GM18861 (cell line): ENCODE results near the gene NOD1.

Experiments used
- ATAC-seq: cut with Tn5 transposase; IDR thresholded peaks from one replicate; pipeline ENCODE4 v1.9.1; 2021; ENCODE audit not compliant: unreplicated experiment

Gene NOD1

GRCh38 chr7:30451539-30452279 lies 26.9 kb downstream of the NOD1 start:
- no peak for ATAC-seq

GRCh38 chr7:30450983-30451497 lies 27.5 kb downstream of the NOD1 start:
- no peak for ATAC-seq

- ATAC-seq: no peak
Measured at GRCh38 chr7:30450240-30450982, 28.2 kb downstream of the NOD1 start.

- ATAC-seq: no peak
Measured at GRCh38 chr7:30448461-30449189, 30.0 kb downstream of the NOD1 start.

- ATAC-seq: no peak
Measured at GRCh38 chr7:30447466-30447865, 31.1 kb downstream of the NOD1 start.

GRCh38 chr7:30446266-30446665 lies 32.3 kb downstream of the NOD1 start:
- ATAC-seq: no peak

- peak; percentile 96 for ATAC-seq
Measured at GRCh38 chr7:30445770-30446169, 32.8 kb downstream of the NOD1 start.

- no peak for ATAC-seq
Measured at GRCh38 chr7:30437823-30438574, 40.6 kb downstream of the NOD1 start.

GRCh38 chr7:30436518-30436917 lies 42.1 kb downstream of the NOD1 start:
- ATAC-seq: no peak

DNA sequence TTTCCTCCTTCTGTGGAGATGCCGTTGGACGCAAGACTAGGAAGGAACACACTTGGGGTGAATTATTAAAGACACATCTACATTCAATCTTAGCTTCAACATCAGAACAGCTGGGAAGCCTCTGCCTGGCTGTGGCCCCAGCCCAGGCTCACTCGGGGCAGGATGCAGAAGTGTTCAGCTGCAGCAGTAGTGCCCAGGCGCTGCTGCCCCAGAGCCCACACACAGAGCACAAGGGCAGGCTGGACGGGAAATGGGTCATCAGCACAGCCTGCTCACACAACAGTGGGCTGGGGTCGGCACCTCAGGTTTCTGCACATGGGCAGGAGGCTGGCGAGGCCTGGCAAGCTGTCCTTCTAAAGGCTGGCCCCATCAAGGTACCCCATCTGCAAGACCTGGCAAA lies 42.5 kb downstream of the NOD1 start:
- no peak for ATAC-seq

DNA sequence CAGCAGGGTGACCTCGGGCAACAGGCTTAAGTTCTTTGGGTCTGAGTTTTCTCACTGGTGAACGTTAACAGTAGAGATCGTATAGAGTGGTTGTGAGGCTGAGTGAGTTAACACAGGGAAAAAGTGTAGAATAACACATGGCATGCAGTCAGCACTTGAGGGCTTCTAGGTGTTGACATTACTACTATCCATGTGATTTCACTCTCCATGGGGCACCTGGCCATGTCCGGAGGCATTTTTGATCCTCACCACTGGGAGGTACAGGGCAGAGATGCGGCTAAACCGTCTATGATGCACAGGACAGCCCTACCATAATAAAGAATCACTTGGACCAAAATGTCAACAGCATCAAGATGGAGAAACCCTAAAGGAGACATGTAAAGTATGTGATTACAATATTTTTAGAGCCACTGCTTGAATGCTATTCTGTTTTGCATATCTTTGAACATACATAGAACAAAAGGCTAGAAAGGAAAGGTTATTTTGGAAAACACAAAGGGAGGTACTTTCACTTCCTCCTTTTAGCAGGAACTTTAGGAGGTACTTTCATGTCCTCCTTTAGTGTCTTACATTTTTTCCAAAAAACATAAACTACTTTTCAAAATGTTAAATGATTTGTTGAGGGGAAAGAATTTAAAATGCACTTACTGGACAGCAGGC lies 44.3 kb downstream of the NOD1 start:
- ATAC-seq: peak; percentile 48

GRCh38 chr7:30433506-30433905 lies 45.1 kb downstream of the NOD1 start:
- ATAC-seq: no peak

GRCh38 chr7:30433082-30433481 lies 45.5 kb downstream of the NOD1 start:
- no peak for ATAC-seq

DNA sequence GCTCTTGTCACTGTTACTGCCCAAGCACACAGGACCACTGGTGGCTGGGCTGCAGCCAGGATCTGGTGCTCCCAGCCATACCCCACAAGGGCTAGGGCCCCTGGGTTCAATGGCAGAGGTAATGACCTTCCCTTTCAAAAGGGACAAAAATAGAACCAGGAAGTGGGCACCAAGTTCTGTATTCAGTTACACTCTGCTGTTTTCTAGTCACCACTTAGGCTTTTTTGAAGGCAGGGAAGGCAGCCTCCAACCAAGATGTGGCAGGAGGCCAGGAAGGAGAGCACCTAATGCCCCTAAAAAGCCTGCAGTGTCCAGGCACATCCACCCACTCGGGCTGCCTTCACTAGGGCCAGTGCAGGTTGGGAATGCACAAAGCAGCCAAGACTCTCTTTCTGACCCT lies 47.8 kb downstream of the NOD1 start:
- ATAC-seq: no peak

DNA sequence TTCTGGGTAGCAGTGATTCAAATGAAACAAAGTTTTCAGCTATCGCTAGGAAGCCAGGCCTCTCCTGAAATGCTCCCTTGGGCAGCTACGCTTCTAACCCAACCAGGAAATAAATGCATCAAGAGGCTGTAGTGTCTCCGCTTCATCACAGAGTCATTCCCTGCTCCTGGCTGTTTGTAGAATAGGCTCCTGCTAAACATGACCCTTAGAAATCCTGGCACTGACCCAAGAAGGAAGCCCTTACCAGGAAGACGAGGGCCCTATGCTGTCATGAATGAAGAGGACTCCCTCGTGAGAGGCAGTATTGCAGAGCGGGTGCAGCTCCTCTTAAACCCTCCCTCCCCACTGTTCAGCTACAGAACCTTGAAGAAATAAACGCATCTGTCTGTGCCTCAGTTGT lies 48.3 kb downstream of the NOD1 start:
- ATAC-seq: no peak

- ATAC-seq: no peak
Measured at GRCh38 chr7:30429156-30429530, 49.4 kb downstream of the NOD1 start.

DNA sequence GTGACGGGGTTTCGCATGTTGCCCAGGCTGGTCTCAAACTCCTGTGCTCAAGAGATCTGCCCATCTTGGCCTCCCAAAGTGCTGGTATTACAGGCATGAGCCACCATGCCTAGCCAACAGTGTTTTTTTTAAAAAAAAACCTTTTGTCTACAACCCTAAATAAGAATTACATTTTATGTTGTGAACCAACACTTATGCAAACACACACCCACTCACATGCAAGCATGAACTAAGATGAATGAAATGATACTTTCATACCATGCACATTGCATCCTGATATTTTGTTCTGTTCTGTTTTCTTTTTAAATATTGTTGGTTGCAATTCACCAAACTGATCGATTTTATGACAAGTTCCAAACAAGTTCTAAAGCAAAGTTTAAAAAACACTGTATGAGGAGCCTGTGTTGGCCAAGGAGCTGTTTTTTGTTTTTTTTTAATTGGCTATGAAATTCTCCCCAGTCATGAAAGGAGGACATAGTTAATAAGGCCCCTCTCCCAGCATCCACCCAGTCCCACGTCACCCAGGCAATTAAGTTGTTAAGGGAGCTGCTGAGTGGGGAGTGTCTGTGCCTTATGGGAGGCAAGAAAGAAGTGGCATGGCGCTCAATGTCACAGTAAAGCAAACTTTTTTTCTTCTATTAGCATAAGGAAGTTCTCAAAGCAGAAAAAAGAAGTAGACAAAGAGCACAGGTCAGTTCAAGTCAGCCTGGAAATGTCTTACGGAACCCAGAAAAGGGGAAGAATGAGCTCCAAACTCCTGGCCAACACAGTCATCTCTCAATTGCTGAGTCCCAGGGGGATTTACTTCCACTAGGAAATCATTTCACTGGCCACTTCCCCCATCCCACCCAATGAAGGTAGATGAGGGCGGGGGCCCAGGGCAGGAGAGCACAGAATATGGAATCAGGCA lies 50.1 kb downstream of the NOD1 start:
- no peak for ATAC-seq

- no peak for ATAC-seq
Measured at GRCh38 chr7:30427296-30428070, 51.1 kb downstream of the NOD1 start.

DNA sequence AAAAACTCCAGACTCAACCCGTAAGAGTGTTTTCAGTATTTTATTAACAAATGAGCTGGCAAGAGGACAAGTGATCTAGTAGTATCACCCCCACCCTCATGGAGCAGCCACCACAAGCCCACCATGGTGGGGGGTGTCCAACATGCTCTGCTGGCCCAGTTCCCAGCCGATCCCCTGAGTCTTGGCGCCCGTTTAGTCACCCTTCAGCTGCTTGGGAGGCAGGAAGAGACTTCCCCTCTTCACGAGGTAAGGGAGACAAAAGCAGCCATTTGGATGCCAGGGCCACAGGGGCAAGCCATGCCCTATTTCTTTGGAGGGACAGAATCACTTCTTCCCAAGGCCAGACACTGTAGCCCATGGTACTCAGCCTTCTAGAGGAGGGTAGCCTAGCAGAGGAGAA lies 54.1 kb downstream of the NOD1 start:
- ATAC-seq: no peak
